ENCODE data around the gene LTN1. TPM values are rescaled to one million over a fixed set of nuclear protein-coding genes. Genes with fewer than 3 reads are reported as not detected.

Gene LTN1
- polyA plus RNA-seq, 2 of the 4 experiments (the other 2 are of a cell fraction): 6.9 to 12.3 TPM

DNA sequence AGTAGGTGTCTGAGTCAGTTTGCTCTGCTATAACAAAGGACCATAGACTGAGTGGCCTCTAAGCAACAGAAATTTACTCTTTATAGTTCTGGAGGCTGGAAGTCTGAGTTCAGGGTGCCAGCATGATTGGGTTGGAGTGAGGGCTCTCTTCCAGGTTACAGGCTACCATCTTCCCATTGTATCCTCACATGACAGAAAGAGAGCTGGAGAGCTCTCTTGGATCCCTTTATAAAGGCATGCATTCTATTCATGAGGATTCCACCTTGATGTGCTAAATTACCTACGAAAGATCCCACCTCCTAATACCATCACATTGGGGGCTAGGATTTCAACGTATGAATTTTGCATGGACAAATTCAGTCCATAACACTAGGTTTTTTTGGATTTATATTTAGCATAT, 79.6 kb downstream of the LTN1 start:
- FAIRE-seq (no peak), ATAC-seq (no peak), DNase-seq (ENCODE audit: low read depth in 1 of 2, low spot score in 1 of 2) (no peak)
- Histone ChIP-seq H3K4me1 (no peaks in the 10 kb centered on the region), H3K9me3 (no peaks in the 10 kb centered on the region), H3K4me3 (no peak overlapping the region), H3K27ac (no peak overlapping the region), H3K4me2 (no peak overlapping the region)
- ChIA-PET CTCF (interaction anchor here (1.3 kb wide), 1 partner anchor 16 kb away, joined by 5 read pairs; no protein-coding TSS in a partner anchor), POLR2A (no interaction called here)
- TF ChIP-seq ATOH8 (CRISPR knock-in tag; IDR thresholded peaks at IDR 0.05; ENCODE audit: low read depth) (no peak), HDAC2 (IDR thresholded peaks at IDR 0.05) (no peak), ZFP36 (IDR thresholded peaks at IDR 0.05; ENCODE audit: borderline replicate concordance, partially characterized antibody) (no peak), NR3C1 (IDR thresholded peaks at IDR 0.05) (no peak)
- WGBS (ENCODE audit: missing lambda C conversion rate): 50% methylated on average over 2 of the region's 2 CpGs

- H3K4me3 ChIP-seq: no peak overlapping the region
- ATAC-seq (no peak), DNase-seq (ENCODE audit: low read depth in 1 of 2, low spot score in 1 of 2) (no peak), FAIRE-seq (no peak)
- 73% methylated on average over 4 of the region's 4 CpGs for WGBS (ENCODE audit: missing lambda C conversion rate)
- no peaks in the 10 kb centered on the region for H3K9me3 ChIP-seq
- POLR2A ChIA-PET: no interaction called here
- no peak overlapping the region for H3K27ac ChIP-seq
- H3K4me1 ChIP-seq: no peaks in the 10 kb centered on the region
- CTCF ChIA-PET: no interaction called here
- H3K4me2 ChIP-seq: no peak overlapping the region
- TF ChIP-seq SREBF2 (IDR thresholded peaks at IDR 0.05): no peak
- no peak for TF ChIP-seq EHF (CRISPR knock-in tag; IDR thresholded peaks at IDR 0.05)
- no peak for TF ChIP-seq MAFK (IDR thresholded peaks at IDR 0.05; ENCODE audit: partially characterized antibody)
- no peak for TF ChIP-seq TFCP2L1 (CRISPR knock-in tag; IDR thresholded peaks at IDR 0.05)
- TF ChIP-seq NR3C1 (IDR thresholded peaks at IDR 0.05): no peak
- no peak for TF ChIP-seq HOXB13 (CRISPR knock-in tag; IDR thresholded peaks at IDR 0.05; ENCODE audit: low read depth)
- TF ChIP-seq, protein P1, sequence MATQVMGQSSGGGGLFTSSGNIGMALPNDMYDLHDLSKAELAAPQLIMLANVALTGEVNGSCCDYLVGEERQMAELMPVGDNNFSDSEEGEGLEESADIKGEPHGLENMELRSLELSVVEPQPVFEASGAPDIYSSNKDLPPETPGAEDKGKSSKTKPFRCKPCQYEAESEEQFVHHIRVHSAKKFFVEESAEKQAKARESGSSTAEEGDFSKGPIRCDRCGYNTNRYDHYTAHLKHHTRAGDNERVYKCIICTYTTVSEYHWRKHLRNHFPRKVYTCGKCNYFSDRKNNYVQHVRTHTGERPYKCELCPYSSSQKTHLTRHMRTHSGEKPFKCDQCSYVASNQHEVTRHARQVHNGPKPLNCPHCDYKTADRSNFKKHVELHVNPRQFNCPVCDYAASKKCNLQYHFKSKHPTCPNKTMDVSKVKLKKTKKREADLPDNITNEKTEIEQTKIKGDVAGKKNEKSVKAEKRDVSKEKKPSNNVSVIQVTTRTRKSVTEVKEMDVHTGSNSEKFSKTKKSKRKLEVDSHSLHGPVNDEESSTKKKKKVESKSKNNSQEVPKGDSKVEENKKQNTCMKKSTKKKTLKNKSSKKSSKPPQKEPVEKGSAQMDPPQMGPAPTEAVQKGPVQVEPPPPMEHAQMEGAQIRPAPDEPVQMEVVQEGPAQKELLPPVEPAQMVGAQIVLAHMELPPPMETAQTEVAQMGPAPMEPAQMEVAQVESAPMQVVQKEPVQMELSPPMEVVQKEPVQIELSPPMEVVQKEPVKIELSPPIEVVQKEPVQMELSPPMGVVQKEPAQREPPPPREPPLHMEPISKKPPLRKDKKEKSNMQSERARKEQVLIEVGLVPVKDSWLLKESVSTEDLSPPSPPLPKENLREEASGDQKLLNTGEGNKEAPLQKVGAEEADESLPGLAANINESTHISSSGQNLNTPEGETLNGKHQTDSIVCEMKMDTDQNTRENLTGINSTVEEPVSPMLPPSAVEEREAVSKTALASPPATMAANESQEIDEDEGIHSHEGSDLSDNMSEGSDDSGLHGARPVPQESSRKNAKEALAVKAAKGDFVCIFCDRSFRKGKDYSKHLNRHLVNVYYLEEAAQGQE (IDR thresholded peaks at IDR 0.05): no peak
- no peak for TF ChIP-seq RFX5 (IDR thresholded peaks at IDR 0.05)
- TF ChIP-seq, protein P2, sequence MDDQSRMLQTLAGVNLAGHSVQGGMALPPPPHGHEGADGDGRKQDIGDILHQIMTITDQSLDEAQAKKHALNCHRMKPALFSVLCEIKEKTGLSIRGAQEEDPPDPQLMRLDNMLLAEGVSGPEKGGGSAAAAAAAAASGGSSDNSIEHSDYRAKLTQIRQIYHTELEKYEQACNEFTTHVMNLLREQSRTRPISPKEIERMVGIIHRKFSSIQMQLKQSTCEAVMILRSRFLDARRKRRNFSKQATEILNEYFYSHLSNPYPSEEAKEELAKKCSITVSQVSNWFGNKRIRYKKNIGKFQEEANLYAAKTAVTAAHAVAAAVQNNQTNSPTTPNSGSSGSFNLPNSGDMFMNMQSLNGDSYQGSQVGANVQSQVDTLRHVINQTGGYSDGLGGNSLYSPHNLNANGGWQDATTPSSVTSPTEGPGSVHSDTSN (IDR thresholded peaks at IDR 0.05): no peak
- no peak for TF ChIP-seq POLR2A (IDR thresholded peaks at IDR 0.05; ENCODE audit: low read length)
- no peak for TF ChIP-seq TP53 (CRISPR knock-in tag; IDR thresholded peaks at IDR 0.05)
Observed at GRCh38 chr21:28910280-28910887, 82.3 kb downstream of the LTN1 start.

DNA sequence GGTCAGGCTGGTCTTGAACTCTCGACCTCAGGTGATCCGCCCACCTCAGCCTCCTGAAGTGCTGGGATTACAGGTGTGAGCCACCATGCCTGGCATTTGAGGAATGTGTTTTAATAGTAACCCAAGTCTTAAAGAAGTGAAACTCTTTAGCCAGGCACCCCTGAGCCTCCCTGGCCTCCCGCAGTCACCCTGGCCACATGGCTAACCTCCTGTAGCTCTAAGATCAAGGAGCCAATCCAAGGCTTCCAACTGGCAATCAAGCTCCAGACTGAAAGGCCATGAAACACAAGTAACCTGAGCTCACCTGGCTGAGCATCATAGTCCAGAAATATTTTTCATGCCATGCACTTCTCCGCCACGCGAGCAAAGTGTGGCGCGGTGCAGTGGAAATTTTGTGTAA, 84.3 kb downstream of the LTN1 start:
- ChIA-PET POLR2A (no interaction called here), CTCF (no interaction called here)
- FAIRE-seq (no peak), DNase-seq (ENCODE audit: low read depth in 1 of 2, low spot score in 1 of 2) (no peak), ATAC-seq (no peak)
- no peak overlapping the region for H3K27ac ChIP-seq
- no peaks in the 10 kb centered on the region for H3K9me3 ChIP-seq
- no peak overlapping the region for H3K4me2 ChIP-seq
- H3K4me1 ChIP-seq: no peaks in the 10 kb centered on the region
- H3K4me3 ChIP-seq: no peak overlapping the region
- 85% methylated on average over 8 of the region's 8 CpGs for WGBS (ENCODE audit: missing lambda C conversion rate)
- TF ChIP-seq NR3C1 (IDR thresholded peaks at IDR 0.05): no peak
- no peak for TF ChIP-seq ATOH8 (CRISPR knock-in tag; IDR thresholded peaks at IDR 0.05; ENCODE audit: low read depth)
- no peak for TF ChIP-seq JUNB (IDR thresholded peaks at IDR 0.05)
- TF ChIP-seq ESRRA (IDR thresholded peaks at IDR 0.05; ENCODE audit: borderline replicate concordance, low read length): no peak
- no peak for TF ChIP-seq ZFP36 (IDR thresholded peaks at IDR 0.05; ENCODE audit: borderline replicate concordance, partially characterized antibody)
- no peak for TF ChIP-seq ELK1 (IDR thresholded peaks at IDR 0.05; ENCODE audit: low read depth, low read length)
- no peak for TF ChIP-seq RAD21 (conservative IDR thresholded peaks at IDR 0.05 in 1 of 2, IDR thresholded peaks at IDR 0.05 in 1 of 2)
- no peak for TF ChIP-seq MYC (IDR thresholded peaks at IDR 0.05; ENCODE audit: borderline replicate concordance, low read length)
- no peak for TF ChIP-seq BHLHE40 (IDR thresholded peaks at IDR 0.05; ENCODE audit: low read depth, low read length)
- TF ChIP-seq, protein P2 (IDR thresholded peaks at IDR 0.05): no peak
- no peak for TF ChIP-seq FOXS1 (CRISPR knock-in tag; IDR thresholded peaks at IDR 0.05)
- TF ChIP-seq HES2 (IDR thresholded peaks at IDR 0.05): no peak

Data from A549 (cell line).